Activated CD4-positive, alpha-beta T cell treated with anti-CD3 and anti-CD28 coated beads, Interleukin-2, Interleukin-6, amounts not matched to agents 100 ng/mL and 50 ng/mL, durations not matched to agents 16 hours and 8 hours (primary cell): ENCODE results near the gene CAMTA1.
"Not testable (repeated sequence)": the region's sequence is repeated elsewhere in the genome, so short reads cannot be mapped to it uniquely, and the experiment has no call there.

Experiments used
- DNase-seq: peaks from one replicate; pipeline ENCODE4 v3.0.0-alpha.2; 2020

The CAMTA1 gene

GRCh38 chr1:7298749-7299151, 513.5 kb downstream of the CAMTA1 start:
- no peak for DNase-seq

- no peak for DNase-seq
Measured at GRCh38 chr1:7299329-7299799, 514.1 kb downstream of the CAMTA1 start.

DNA sequence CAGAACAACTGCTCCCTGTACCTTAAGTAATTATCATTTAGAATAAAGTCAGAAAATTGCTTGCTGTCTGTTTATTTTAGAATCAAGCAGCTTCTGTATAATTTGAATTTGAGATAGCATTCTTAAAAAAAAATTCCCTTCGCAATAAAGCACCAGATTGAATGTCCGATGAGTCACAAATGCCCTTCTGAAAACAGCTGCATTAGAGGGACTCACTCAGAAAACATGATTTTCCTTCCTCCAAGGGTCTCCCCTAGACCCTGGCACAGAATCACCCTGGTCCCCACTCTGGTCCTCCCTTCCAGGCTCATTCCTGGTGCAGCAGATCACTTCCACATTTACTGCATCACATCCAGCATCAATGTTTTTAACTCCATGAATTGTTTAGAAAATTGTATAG, 514.7 kb downstream of the CAMTA1 start:
- DNase-seq, result no peak

- DNase-seq, result no peak
Measured at GRCh38 chr1:7300893-7301663, 515.8 kb downstream of the CAMTA1 start.

DNA sequence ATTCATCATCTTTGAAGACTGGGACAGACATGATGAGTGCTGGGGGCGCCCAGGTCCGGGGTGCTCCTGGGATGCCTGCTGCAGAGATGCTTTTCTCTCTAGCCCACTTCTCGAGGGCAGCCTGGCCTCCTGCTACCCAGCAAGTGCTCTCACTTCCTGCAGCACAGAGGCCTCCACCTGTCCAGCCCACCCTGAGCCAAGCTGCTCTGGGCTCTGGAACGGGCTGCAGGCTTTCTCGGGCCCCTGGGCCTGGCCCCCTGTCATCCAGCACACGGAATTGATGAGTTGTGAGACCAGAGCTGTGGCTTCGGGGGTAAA, 516.4 kb downstream of the CAMTA1 start:
- no peak for DNase-seq

DNA sequence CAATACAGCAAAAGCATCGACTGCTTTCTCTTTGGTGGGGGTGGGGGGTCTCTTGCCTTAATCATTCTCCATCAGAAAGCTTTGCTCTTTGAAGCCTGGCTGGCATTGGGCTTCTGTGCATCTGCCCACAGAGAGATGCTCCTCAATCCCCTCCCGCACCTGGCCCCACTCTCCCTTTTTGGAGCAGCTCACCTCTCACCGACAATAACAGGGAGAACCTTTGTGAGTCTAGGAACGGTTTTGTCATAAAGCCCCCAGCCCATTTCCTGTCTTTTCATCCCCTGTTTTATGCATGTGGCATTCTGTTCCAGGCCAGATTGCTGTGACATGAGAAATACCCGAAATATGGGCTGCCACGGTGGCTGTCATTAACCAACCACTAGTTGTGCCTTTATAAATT, 516.9 kb downstream of the CAMTA1 start:
- no peak for DNase-seq

DNA sequence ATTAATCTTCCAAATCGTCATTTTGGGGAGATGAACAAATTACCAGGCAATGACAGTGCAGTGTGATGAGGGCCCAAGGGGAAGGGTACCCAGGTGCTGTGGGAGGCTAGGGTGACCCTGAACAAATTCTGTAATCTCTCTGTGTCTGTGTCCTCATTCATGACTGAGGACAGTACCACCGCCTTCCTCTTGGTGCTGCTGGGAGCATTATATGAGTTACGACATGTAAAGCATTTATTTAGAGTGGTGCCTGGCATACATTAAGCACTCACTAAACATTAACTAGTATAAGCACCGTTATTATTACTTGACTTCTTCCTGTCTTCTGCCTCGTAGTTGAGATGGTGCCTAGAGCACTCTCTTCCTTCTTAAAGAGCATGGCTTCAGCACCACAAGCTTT, 517.6 kb downstream of the CAMTA1 start:
- no peak for DNase-seq

DNA sequence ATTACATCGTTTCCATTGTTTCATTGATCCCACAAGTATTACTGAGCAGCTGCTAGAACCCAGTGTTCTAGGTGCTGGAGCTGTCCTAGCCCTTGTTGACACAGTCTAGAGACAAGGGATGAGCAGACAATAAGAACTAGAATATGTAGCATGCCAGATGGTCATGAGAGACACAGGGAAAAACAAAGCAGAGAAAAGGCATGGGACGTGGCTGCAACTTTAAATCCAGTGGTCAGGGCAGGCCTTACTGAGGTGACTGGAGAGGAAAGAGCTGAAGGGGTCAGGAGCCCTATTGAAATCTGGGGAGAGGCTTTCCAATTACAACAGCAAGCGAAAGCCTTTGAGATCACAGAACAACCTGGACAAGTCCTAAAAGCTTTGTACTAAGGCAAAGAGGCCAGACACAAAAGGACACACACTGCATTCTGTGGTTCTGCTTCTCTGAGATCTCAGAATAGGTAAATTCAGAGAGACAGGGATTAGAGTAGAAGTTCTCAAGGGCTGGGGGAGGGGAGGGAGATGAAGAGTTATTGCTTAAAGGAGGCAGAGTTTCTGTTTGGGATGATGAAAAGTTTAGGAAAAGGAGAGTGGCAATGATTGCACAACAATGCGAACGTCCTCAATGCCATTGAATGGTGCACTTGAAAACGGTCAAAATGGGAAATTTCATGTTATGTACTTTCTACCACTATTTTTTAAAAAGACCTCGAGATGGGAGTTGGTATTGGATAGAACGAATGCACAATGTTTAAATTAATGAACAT, 518.5 kb downstream of the CAMTA1 start:
- DNase-seq, result no peak

GRCh38 chr1:7313081-7313546, 527.9 kb downstream of the CAMTA1 start:
- DNase-seq, result no peak

- DNase-seq, result no peak
Measured at GRCh38 chr1:7313826-7314225, 528.6 kb downstream of the CAMTA1 start.

- DNase-seq, result no peak
Measured at GRCh38 chr1:7315316-7315715, 530.1 kb downstream of the CAMTA1 start.

DNA sequence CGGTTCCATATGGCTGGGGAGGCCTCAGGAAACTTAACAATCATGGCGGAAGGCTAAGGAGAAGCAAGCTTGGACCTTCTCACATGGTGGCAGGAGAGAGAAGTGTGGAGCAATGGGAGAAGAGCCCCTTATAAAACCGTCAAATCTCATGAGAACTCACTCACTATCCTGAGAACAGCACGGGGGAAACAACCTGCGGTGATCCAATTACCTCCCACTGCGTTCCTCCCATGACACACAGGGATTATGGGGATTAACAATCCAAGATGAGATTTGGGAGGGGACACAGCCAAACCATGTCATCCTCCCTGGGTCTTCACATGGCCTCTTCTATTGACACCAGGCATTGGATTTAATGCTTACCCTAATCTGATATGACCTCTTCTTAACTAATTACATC, 530.7 kb downstream of the CAMTA1 start:
- no peak for DNase-seq

GRCh38 chr1:7317888-7318287, 532.6 kb downstream of the CAMTA1 start:
- DNase-seq, result no peak

DNA sequence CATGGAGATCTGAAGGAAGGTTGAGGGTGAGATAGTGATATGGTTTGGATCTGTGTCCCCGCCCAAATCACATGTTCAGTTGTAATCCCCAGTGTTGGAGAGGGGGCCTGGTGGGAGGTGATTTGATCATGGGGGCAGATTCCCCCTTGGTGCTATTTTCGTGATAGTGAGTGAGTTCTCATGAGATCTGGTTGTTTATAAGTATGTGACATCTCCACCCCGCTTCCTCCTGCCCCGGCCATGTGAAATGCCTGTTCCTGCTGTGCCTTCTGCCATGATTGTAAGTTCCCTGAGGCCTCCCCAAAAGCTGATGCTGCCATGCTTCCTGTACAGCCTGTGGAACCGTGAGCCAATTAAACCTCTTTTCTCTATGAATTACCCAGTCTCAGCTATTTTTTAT, 533.9 kb downstream of the CAMTA1 start:
- no peak for DNase-seq

DNA sequence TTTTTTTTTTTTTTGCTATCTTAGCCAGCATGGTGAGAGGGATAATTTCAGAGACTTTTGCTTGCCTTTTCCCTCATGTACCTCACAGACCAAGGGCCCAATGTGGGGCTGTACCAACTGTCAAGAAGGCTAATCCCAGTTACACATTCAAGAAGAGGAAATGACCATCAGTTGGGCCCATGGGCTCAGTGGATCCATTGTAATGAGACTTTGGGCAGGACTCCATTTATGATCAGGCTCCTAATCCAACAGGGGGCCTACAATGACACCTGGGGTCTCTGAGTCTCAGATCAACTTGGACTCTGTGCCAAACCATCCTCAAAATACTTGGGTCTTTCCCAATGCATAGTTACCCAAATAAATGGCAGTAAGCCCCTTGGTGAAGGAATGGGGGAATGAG, 535.4 kb downstream of the CAMTA1 start:
- no peak for DNase-seq

DNA sequence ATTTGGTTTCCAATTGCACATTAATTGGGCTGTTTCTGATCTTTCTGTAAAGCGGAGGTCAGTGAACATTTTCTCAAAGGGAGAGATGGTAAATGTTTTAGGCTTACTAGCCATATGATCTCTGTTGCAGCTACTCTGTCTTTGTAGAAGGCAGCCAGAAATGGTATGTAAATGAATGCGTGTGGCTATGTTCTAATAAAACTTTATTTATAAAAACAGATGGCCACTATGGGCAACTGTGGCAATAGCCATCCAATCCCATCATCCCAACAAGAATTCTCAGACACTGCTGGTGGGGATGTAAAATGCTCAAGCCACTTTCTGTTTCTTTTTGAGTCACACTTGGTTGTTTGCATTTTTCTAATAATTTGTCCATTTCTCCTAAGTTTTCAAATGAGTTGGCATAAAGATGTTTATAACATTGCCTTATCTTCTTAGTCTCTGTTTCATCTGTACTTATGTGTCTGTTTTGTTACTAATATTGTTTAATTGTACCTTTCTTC, 537.1 kb downstream of the CAMTA1 start:
- no peak for DNase-seq

DNA sequence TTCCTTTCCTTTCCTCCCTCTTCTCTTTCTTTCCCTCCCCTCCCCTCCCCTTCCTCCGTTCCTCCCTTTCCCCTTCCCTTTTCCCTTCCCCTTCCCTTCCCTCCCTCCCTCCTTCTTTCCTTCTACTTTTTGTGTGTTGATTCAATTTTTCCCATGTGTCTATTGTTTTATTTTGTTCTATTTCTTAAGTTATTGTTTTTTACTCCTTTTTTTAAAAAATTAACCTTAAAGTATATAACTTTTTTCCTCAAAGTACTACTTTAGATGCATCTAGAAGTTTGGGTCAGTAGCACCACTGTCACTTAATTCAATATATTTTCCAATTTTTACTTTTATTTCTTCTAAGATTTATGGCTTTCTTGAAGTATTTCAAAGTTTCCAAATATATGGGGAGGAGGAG, 537.7 kb downstream of the CAMTA1 start:
- DNase-seq, result no peak

- no peak for DNase-seq
Measured at GRCh38 chr1:7325254-7325653, 540.0 kb downstream of the CAMTA1 start.

DNA sequence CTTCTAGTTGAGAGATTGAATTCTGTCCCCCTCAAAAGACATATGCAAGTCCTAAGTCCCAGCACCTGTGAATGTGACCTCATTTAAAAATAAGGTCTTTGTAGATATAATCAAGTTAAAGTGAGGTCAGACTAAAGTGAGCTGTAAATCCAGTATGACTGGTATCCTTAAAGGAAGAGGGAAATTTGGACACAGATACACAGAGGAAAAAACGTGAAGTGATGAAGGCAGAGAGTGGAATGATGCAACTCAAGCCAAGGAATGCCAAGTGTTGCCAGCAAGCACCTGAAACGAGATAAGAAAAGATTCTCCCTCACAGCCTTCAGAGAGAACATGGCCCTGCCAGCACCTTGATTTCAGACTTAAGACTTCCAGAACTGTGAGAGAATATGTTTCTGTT, 541.1 kb downstream of the CAMTA1 start:
- no peak for DNase-seq

DNA sequence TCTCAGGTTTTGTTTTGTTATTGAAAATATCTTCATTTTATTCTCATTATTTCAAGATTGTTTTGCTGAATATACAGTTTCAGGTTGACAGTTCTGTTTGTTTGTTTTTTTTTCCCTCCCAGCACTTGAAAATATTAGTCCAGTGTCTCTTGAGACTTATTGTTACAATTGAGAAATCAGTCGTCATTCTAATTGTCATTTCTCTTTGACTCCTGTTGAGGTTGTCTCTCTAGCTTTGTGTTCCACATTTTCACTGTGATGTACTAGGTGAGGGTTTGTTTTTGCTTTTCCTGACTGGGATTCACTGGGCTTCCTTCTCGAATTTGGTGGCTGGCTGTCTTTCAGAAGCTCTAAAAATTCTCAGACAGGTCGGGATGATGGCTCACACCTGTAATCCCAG, 542.6 kb downstream of the CAMTA1 start:
- no peak for DNase-seq

DNA sequence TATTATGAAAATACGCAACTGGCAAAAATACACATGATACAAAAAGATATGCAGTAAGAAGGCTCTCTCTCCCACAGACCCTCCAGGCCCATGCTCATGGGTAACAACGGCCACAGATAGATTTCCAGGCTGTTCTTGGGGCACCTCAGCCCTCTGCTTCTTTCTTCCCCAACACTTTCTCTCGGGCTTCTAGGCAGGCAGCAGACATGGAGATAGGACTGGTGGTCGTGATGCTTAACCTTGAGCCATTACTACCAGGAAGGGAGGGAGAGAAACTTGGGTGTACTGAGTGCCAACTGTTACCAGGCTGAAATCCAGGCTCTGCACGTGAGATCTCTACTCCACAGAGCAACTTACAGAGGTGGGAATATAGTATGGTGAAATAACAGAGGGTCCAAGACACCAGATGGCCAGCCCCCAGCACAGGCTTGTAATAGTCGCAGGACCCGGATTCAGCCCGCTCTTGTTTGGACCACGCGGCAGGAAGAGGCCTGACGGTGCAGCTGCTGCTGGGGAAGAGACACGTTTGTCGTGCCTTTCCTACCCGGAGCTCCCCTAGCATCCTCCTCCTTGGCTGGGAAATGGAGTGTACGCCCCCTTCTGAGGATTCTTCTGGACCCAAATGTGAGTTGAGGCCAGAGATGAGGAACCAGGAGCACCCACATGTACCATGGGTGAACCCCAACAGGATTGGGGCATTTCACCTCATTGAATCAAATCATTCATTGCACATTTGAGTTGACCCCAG, 544.8 kb downstream of the CAMTA1 start:
- no peak for DNase-seq

- not testable (repeated sequence) for DNase-seq
Measured at GRCh38 chr1:7330726-7331125, 545.5 kb downstream of the CAMTA1 start.

DNA sequence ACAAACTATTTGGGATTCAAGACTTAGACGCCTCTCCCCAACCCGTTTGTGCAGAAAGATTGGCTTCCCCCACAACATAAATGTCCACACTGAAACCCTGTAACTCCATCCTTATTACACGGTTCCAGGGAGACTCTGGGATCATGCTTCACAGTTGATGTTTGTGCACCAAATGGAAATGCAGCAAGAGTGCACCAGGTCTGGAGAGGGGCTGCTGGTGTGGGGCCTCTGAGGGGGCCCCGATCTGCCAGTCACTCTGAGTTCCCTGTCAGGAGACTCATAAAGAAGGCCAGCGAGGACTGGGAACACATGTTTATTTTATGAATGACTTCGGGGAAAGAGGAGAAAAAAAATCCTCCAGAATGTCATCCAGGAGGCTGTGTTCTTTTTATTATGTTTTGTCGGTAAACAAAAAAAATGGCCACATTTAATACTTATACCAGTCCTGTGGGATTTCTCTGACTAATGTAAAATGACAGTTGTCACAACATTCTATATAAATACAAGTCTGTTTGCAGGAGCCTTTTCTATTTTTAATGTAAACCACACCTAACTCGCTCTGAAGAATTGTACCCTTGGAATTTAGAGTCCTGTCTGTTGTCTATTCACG, 546.8 kb downstream of the CAMTA1 start:
- no peak for DNase-seq
